IPS-15b (cell line): Measurements from ENCODE around the gene NCCRP1.

ENCODE experiments used
- H3K27me3 ChIP-seq: one replicate; pipeline ENCODE4 v1.6.1; 2013; ENCODE audit warnings: low read length; ENCODE audit not compliant: control insufficient read depth, insufficient read depth
- H3K36me3 ChIP-seq: one replicate; pipeline ENCODE4 v1.6.1; 2013; ENCODE audit warnings: low read length; ENCODE audit not compliant: control insufficient read depth, insufficient read depth
- H3K4me1 ChIP-seq: one replicate; pipeline ENCODE4 v1.6.1; 2013; ENCODE audit warnings: mild to moderate bottlenecking, low read length; ENCODE audit not compliant: control insufficient read depth, insufficient read depth
- H3K4me3 ChIP-seq: one replicate; pipeline ENCODE4 v1.5.1; 2013; ENCODE audit warnings: low read depth, low read length
- H3K9ac ChIP-seq: one replicate; pipeline ENCODE4 v1.6.1; 2013; ENCODE audit warnings: low read depth, mild to moderate bottlenecking, low read length
- H3K9me3 ChIP-seq: one replicate; pipeline ENCODE4 v1.6.1; 2013; ENCODE audit warnings: mild to moderate bottlenecking, low read length; ENCODE audit not compliant: control insufficient read depth, insufficient read depth

Gene NCCRP1

GRCh38 chr19:39187552-39187943 lies 9.2 kb upstream of the NCCRP1 start:
- Histone ChIP-seq H3K9me3 (no peaks in the 10 kb centered on the region), H3K4me1 (no peaks in the 10 kb centered on the region), H3K9ac (no peak overlapping the region), H3K4me3 (no peak overlapping the region), H3K36me3 (no peaks in the 10 kb centered on the region), H3K27me3 (no peaks in the 10 kb centered on the region)

- Histone ChIP-seq H3K9me3 (no peaks in the 10 kb centered on the region), H3K9ac (no peak overlapping the region), H3K36me3 (no peaks in the 10 kb centered on the region), H3K4me3 (no peak overlapping the region), H3K27me3 (no peaks in the 10 kb centered on the region), H3K4me1 (no peaks in the 10 kb centered on the region)
Observed at GRCh38 chr19:39188960-39189359, 7.8 kb upstream of the NCCRP1 start.

DNA sequence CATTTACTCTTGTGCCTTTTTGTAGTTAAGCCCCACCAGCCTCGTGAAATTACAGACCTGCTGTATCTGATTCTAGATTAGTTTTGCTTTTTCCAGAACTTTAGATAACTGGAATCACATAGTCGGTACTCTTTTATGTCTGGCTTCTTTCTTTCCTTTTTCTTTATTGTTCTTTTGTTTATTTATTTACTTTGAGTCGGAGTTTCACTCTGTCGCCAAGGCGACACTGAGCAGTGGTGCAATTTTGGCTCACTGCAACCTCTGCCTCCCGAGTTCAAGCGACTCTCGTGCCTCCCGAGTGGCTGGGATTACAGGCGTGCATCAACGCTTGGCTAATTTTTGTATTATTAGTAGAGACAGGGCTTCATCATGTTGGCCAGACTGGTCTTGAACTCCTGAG lies 6.0 kb upstream of the NCCRP1 start:
- no peaks in the 10 kb centered on the region for H3K4me1 ChIP-seq
- H3K27me3 ChIP-seq, result no peaks in the 10 kb centered on the region
- H3K36me3 ChIP-seq, result no peaks in the 10 kb centered on the region
- H3K9ac ChIP-seq, result no peak overlapping the region
- H3K4me3 ChIP-seq, result no peak overlapping the region
- H3K9me3 ChIP-seq, result no peaks in the 10 kb centered on the region

DNA sequence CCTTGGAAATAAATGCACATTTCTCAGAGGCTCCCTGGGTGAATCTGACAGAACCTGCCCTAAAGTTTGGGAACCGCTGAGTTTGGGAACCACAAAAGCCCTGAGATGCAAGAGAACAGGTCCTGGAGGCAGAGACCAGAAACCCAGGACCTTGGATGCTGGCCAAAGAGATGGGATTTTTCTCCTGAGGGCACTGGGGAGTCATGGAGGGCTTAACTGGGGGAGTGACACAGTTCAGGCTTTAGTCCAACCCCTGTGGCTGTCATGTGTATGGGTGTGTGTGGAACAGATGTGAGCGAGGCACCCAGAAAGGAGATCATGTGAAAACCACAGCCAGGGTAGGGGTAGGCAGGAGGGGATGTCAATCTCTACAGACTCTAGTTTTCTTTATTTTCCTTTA lies 3.9 kb upstream of the NCCRP1 start:
- Histone ChIP-seq H3K4me1 (peaks cover 4% of the 10 kb centered on the region), H3K27me3 (peaks cover 12% of the 10 kb centered on the region), H3K4me3 (no peak overlapping the region), H3K9me3 (no peaks in the 10 kb centered on the region), H3K9ac (no peak overlapping the region), H3K36me3 (no peaks in the 10 kb centered on the region)

DNA sequence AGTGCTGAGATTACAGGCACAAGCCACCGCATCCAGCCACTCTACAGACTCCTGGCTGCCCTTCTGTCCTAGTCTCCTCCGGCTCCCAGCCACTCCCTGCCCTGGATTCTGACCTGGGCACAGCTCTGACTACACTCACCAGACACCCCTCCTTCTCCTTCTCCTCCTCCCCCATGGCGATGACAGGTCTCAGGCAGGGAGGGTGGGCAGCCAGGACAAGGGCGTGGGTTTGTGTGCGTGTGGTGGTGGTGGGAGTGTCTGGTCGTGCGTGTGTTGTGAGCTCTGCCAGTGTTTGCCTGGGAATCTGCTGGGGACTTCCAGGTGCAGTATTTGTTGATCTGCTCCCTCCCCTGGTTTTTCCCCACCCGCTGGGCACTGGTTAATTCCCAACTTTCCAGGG lies 3.0 kb upstream of the NCCRP1 start:
- Histone ChIP-seq H3K4me1 (peaks cover 4% of the 10 kb centered on the region), H3K9me3 (no peaks in the 10 kb centered on the region), H3K9ac (no peak overlapping the region), H3K27me3 (peaks cover 16% of the 10 kb centered on the region), H3K4me3 (no peak overlapping the region), H3K36me3 (no peaks in the 10 kb centered on the region)

GRCh38 chr19:39194832-39195542 lies 1.8 kb upstream of the NCCRP1 start:
- Histone ChIP-seq H3K9ac (no peak overlapping the region), H3K4me3 (no peak overlapping the region), H3K27me3 (peaks cover 16% of the 10 kb centered on the region), H3K4me1 (peaks cover 4% of the 10 kb centered on the region), H3K9me3 (no peaks in the 10 kb centered on the region), H3K36me3 (no peaks in the 10 kb centered on the region)

GRCh38 chr19:39195755-39196154 lies 1.0 kb upstream of the NCCRP1 start:
- H3K9ac ChIP-seq, result no peak overlapping the region
- H3K27me3 ChIP-seq, result peaks cover 16% of the 10 kb centered on the region
- H3K9me3 ChIP-seq, result no peaks in the 10 kb centered on the region
- no peaks in the 10 kb centered on the region for H3K36me3 ChIP-seq
- H3K4me1 ChIP-seq, result peaks cover 4% of the 10 kb centered on the region
- no peak overlapping the region for H3K4me3 ChIP-seq

DNA sequence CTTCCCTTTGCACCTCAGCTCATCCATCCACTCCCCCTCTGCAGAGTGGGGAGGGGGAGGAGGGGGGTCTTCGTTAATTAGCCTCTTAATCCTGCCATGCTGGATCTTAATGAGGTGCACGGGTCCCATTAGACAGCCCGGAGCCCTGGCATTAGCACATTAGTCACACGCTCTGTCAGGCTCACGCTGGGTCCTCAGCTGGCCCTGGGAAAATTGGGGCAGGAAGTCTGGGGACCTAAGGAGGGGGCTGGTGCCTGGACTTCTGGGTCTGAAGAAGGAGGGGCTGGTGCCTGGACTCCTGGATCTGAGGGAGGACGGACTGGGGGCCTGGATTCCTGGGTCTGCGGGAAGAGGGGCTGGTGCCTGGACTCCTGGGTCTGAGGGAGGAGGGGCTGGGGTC lies 444 bp upstream of the NCCRP1 start:
- no peaks in the 10 kb centered on the region for H3K9me3 ChIP-seq
- no peak overlapping the region for H3K9ac ChIP-seq
- H3K36me3 ChIP-seq, result no peaks in the 10 kb centered on the region
- H3K4me3 ChIP-seq, result peak overlapping the region; percentile 13
- peaks cover 16% of the 10 kb centered on the region for H3K27me3 ChIP-seq
- H3K4me1 ChIP-seq, result peaks cover 4% of the 10 kb centered on the region

DNA sequence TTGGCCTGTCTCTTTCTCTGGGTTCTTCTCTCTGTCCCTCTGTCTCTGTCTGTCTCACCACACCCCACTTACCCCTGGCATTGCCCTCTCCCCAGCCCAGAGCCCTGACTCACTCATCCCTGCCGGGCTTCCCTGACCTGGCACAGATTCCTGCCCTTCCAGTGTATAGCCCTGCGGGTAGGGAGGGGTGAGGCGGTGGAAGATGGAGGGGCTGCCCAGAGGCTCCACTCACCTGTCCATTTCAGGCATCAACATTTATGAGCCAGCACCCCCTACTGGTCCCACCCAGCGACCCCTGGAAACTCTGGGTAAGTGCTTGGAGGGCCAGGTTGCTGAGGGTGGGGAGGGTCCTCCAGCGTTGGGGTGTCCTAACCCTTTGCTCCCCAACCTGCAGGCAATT lies 1.0 kb downstream of the NCCRP1 start:
- Histone ChIP-seq H3K36me3 (no peaks in the 10 kb centered on the region), H3K4me1 (peaks cover 6% of the 10 kb centered on the region), H3K9me3 (no peaks in the 10 kb centered on the region), H3K9ac (no peak overlapping the region), H3K4me3 (no peak overlapping the region), H3K27me3 (peaks cover 19% of the 10 kb centered on the region)

DNA sequence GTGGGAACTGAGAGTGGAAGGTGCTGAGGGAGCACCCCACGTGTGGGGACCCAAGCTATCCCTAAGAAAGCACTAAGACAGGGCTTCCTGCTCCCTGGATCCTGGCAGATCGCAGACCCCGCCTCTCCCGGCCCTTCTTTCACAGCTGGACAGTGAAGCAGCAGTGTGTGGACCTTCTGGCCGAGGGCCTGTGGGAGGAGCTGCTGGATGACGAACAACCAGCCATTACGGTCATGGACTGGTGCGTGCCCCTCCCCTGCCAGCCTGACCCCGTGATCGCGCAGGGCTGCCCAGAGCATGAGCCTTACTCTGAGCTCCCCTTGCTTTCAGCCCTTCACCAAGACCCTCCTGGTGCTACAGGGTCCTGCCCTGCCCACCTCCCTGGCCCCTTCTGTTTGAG lies 2.3 kb downstream of the NCCRP1 start:
- Histone ChIP-seq H3K9ac (no peak overlapping the region), H3K4me1 (peaks cover 6% of the 10 kb centered on the region), H3K4me3 (no peak overlapping the region), H3K36me3 (no peaks in the 10 kb centered on the region), H3K9me3 (no peaks in the 10 kb centered on the region), H3K27me3 (peaks cover 25% of the 10 kb centered on the region)

GRCh38 chr19:39200066-39200802 lies 3.5 kb downstream of the NCCRP1 start:
- Histone ChIP-seq H3K36me3 (no peaks in the 10 kb centered on the region), H3K4me1 (peaks cover 6% of the 10 kb centered on the region), H3K9me3 (no peaks in the 10 kb centered on the region), H3K9ac (no peak overlapping the region), H3K4me3 (no peak overlapping the region), H3K27me3 (peaks cover 31% of the 10 kb centered on the region)

- H3K27me3 ChIP-seq, result peaks cover 31% of the 10 kb centered on the region
- H3K4me1 ChIP-seq, result peaks cover 6% of the 10 kb centered on the region
- no peak overlapping the region for H3K9ac ChIP-seq
- no peak overlapping the region for H3K4me3 ChIP-seq
- no peaks in the 10 kb centered on the region for H3K36me3 ChIP-seq
- no peaks in the 10 kb centered on the region for H3K9me3 ChIP-seq
Observed at GRCh38 chr19:39200803-39201115, 4.0 kb downstream of the NCCRP1 start.
